Ramos (cell line): ENCODE data around the gene STARD6.
"Not testable (repeated sequence)": the region's sequence is repeated elsewhere in the genome, so short reads cannot be mapped to it uniquely, and the experiment has no call there.

Experiments used
- in situ Hi-C: fragments of 300-500 bp; cut with MboI; formaldehyde crosslinking; loops from one replicate; pipeline ENCODE4 v1.14.3; 2022; ENCODE audit warnings: low sequenced_read_pairs; ENCODE audit not compliant: unreplicated experiment

The STARD6 gene

GRCh38 chr18:54351186-54351585 lies 6.5 kb downstream of the STARD6 start:
- in situ Hi-C loops, result no loop called here

DNA sequence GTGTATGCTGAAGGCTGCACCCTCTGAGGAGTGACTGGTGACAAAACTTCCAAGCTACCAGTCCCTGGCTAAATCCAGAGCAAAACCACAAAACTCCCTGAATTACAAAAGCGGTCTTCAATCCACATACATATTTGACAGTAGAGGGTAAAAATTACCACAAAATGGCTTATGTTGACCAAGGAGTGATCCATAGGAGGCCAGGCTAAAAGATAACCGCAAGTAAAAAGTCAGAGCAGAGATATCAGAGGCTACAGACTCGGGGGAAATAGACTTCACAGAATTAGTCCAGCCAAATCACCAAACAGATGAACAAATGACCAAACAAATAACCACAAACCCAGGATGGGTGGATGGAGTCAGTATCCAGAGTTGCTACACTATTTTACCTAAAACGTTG lies 19.4 kb downstream of the STARD6 start:
- in situ Hi-C loops, result no loop called here

DNA sequence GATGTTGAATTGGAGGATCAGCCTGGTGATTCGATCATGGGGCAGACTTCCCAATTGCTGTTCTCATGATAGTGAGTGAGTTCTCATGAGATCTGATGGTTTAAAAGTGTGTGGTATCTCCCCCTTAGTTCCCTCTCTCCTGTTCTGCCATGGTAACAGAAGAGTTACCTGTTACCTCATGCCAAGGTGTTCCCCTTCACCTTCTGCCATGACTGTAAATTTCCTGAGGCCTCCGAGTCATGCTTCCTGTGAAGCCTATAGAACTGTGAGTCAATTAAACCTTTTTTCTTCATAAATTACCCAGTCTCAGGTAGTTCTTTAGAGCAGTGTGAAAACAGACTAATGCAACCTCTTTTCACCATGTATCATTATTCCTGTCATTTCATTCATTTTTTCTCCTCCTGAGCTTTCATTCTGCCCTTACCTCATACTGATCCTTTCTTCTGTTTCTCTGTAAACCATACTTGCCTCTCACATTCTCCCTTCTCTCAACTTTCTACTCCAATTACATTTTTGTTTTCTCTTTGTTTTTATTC lies 22.0 kb downstream of the STARD6 start:
- in situ Hi-C loops, result no loop called here

GRCh38 chr18:54330768-54331548 lies 26.7 kb downstream of the STARD6 start:
- in situ Hi-C loops, result no loop called here

- in situ Hi-C loops, result no loop called here
Observed at GRCh38 chr18:54329787-54330186, 27.9 kb downstream of the STARD6 start.

DNA sequence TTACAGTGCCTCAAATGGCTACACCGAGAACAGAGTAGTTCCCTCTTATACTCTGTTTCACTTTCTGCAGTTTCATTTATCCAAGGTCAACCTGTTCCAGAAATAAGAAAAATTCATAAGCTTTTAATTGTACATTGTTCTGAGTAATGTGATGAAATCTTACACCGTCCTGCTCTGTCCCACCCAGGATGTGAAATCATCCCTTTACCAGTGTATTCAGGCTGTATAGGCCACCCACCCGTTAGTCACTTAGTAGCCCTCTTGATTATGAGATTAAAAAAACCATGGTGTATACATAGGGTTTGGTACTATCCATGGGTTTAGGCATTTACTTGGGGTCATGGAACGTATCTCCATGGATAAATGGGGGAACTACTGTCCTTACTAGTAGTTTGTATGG lies 29.8 kb downstream of the STARD6 start:
- in situ Hi-C loops, result no loop called here

DNA sequence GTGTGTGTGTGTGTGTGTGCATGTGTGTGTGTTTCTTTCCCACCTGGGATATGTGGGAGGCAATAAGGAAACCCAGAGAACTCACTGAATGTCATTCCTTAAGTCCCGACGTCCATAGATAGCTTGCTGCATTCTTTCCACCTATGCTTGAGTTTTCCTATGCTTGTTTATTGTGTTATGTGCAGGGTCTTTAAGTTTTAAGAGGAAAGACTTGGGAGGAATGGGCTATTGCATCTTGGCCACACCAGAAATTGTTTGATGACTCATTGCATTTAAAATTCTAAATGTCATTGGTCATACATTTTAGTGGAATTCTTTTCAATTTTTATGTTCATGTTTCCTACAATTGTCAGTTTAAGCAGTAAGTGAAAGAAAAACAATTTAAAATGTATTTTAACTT lies 33.7 kb downstream of the STARD6 start:
- in situ Hi-C loops, result no loop called here

DNA sequence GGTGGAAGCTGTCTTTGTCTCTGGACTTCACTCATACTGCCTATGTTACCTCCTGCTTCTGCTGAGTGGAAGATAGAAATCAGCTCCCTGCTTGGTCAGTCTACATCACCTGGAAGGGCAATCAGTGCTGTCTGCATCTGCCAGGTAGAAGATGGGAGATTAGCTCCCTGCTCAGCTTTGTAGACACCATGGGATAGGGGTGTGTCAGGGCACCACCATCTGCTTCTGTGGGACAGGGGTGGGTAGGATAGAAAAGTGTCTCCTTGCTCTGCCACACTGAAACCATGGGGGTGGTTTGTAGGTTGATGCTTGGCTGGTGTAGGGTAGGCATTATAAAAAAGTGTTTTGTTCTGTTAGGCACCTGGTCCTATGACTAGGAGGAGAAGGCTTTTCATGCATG lies 34.1 kb downstream of the STARD6 start:
- in situ Hi-C loops, result no loop called here

DNA sequence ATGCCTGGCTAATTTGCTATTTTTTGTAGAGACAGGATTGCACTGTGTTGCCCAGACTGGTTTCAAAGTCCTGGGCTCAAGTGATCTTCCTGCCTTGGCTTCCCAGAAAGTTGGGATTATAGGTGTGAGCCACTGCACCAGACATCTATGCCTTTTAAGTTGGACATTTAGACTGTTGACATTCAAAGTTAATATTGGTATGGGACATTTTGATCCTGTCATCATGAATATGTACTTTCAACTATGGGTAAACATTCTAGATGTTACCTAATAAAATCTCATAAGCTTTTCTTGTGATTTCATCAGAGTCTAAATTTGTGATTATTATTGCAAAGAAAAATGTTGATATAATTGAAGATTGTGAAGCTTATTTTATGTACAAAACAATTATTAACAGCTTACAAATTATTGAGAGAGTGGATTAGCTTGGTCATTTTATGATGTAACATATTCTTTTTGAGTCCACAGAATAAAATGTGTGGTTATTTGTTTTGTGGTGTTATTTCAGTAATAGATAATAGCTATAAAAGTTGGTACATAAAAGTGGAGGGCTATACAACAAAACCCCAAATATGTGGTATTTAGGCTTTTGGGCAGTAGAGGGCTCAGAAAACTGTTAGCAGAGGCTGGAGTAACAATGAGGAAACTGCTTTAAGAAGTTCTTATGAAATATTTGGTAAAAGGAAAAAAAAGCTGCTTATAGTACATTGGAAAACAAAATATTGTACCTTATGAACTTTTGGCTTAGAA lies 41.4 kb downstream of the STARD6 start:
- in situ Hi-C loops, result no loop called here

DNA sequence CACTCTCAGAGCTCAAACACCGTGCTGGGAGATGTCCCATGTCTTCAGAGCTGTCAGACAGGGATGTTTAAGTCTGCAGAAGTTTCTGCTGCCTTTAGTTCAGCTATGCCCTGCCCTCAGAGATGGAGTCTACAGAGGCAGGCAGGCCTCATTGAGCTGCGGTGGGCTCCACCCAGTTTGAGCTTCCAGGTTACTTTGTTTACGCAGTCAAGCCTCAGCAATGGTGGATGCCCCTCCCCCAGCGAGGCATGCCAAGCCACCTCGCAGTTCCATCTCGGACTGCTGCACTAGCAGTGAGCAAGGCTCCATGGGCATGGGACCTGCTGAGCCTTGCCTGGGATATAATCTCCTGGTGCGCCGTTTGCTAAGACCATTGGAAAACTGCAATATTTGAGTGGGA lies 48.1 kb downstream of the STARD6 start:
- in situ Hi-C loops, result not testable (repeated sequence)

- in situ Hi-C loops, result no loop called here
Observed at GRCh38 chr18:54303408-54303807, 54.2 kb downstream of the STARD6 start.

DNA sequence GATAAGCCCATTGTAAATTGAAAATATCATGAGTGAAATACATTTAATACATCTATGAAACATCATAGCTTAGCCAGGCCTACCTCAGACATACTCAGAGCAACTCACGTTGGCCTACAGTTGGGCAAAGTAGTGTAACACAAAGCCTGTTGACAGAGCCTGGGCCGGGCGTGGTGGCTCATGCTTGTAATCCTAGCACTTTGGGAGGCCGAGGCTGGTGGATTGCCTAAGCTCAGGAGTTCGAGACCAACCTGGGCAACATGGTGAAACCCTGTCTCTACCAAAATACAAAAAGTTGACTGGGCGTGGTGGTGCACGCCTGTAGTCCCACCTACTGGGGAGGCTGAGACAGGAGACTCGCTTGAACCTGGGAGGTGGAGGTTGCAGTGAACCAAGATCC lies 58.7 kb downstream of the STARD6 start:
- in situ Hi-C loops, result not testable (repeated sequence)

- in situ Hi-C loops, result no loop called here
Observed at GRCh38 chr18:54296062-54296461, 61.6 kb downstream of the STARD6 start.

- in situ Hi-C loops, result no loop called here
Observed at GRCh38 chr18:54294274-54294673, 63.4 kb downstream of the STARD6 start.

- in situ Hi-C loops, result no loop called here
Observed at GRCh38 chr18:54284981-54285785, 72.5 kb downstream of the STARD6 start.

GRCh38 chr18:54284535-54284934 lies 73.1 kb downstream of the STARD6 start:
- in situ Hi-C loops, result no loop called here

DNA sequence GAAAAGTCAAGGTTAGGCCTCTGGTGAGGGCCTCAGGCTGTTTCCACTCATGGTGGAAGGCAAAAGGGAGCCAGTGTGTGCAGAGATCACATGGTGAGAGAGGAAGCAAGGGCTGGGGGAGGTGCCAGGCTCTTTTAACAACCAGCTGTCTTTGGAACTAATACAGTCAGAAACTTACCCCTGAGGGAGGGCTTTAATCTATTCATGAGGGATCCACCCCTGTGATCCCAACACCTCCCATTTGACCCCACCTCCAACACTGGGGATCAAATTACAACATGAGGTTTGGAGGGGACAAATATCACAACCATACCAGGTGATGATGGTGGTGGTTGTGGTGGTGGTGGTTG lies 77.5 kb downstream of the STARD6 start:
- in situ Hi-C loops, result no loop called here

DNA sequence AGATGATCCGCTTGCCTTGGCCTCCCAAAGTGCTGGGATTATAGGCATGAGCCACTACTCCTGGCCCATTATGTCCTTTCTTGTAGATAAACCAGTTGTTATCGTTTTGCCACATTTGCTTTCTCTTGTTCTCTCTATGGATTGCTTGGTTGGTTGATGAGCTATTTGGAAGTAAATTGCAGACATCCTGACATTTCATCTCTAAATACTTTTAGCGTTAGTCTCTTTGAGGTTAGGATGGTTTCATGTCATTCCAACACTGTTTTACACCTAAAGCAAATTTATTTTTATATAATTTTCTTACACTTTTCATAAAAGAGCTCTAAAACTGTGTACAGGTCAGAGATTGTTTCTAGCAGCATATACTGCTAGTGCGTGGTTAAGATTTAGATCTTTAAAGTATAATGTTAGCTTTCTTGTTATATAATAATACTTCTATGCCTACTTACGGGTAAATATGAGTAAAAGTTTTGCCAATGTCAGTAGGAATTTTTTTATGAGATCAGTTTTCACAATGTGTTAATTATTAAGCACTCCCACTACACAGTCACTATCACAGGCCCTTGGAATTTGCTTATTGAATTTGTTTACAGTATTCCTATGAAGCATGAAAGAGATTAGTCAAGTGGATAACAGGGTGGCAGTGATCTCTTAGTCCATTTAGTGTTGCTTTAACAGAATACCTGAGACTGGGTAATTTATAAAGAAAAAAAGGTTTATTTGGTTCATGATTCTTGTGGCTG lies 78.0 kb downstream of the STARD6 start:
- in situ Hi-C loops, result no loop called here

DNA sequence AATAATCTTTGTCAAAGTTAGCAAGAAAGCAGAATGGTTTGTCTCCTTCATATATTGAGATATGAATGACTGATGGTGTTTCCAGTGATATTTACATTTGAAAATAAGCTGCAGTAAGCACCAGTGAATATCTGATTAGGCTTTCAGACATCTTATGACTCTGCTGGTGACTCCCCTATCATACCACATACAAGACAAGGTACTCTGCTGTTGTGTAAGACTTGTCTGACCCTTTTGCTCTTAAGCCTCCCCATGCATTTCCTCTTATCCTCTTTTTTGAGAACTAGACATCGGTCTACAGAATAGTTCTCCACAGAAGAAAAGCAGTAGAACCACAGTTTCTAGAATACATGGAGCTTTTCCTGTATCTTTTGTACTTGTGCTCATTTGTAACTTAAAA lies 79.0 kb downstream of the STARD6 start:
- in situ Hi-C loops, result no loop called here

DNA sequence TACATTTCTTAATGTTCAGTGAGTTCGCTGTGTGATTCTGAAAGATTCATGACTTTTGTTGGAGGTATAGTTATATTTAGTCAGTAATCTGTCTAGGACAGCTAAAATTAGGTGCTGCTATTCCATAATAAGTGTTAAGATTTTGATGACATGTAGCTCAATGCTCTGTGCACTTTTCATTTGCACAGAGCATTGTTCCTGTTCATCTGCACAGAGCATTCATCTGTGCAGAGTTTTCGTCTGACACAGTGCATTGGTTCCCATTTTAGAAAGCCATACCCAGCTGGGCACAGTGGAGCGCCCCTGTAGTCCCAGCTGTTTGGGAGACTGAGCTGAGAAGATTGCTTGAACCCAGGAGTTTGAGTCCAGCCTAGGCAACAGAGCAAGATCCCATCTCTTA lies 79.8 kb downstream of the STARD6 start:
- in situ Hi-C loops, result no loop called here
